Neuronal stem cell (in vitro differentiated cells): ENCODE results near the gene CRTC2.
"Not testable (repeated sequence)": the region's sequence is repeated elsewhere in the genome, so short reads cannot be mapped to it uniquely, and the experiment has no call there.

ENCODE experiments used
- DNase-seq: peaks from one replicate; pipeline ENCODE4 v3.0.0-alpha.2; 2013; ENCODE audit warnings: low spot score
- H2AFZ ChIP-seq: one replicate; pipeline ENCODE4 v1.6.1; 2013; ENCODE audit warnings: mild to moderate bottlenecking, low read length, inconsistent platforms
- H2AK5ac ChIP-seq: 2 replicates; pipeline ENCODE4 v1.6.1; 2013; ENCODE audit warnings: low read depth, mild to moderate bottlenecking, inconsistent platforms, low read length, moderate library complexity, mixed read lengths
- H2BK120ac ChIP-seq: 2 replicates; pipeline ENCODE4 v1.6.1; 2013; ENCODE audit warnings: low read depth, mild to moderate bottlenecking, inconsistent platforms, low read length, moderate library complexity, mixed read lengths
- H2BK12ac ChIP-seq: one replicate; pipeline ENCODE4 v1.6.1; 2013; ENCODE audit warnings: low read length, inconsistent platforms
- H2BK15ac ChIP-seq: 2 replicates; pipeline ENCODE4 v1.6.1; 2013; ENCODE audit warnings: mild to moderate bottlenecking, low read length, inconsistent platforms, mixed read lengths
- H2BK5ac ChIP-seq: one replicate; pipeline ENCODE4 v1.6.1; 2013; ENCODE audit warnings: inconsistent platforms, mild to moderate bottlenecking, low read length, moderate library complexity
- H3K14ac ChIP-seq: one replicate; pipeline ENCODE4 v1.6.1; 2013; ENCODE audit warnings: low read length, inconsistent platforms
- H3K18ac ChIP-seq: 2 replicates; pipeline ENCODE4 v1.6.1; 2013; ENCODE audit warnings: low read length, inconsistent platforms
- H3K23ac ChIP-seq: 2 replicates; pipeline ENCODE4 v1.6.1; 2013; ENCODE audit warnings: low read depth, mild to moderate bottlenecking, mixed read lengths, low read length, inconsistent platforms; ENCODE audit not compliant: poor library complexity
- H3K27ac ChIP-seq: replicated peaks from 3 replicates; pipeline ENCODE4 v1.5.1; 2013; ENCODE audit warnings: low read length, inconsistent platforms
- H3K27me3 ChIP-seq, 3 experiments: 2 replicates each; pipeline ENCODE4 v1.6.1; 2013; ENCODE audit warnings: low read length in 3 of 3, mild to moderate bottlenecking in 2 of 3, inconsistent platforms in 1 of 3, low read depth in 1 of 3, mixed read lengths in 1 of 3, moderate library complexity in 1 of 3; ENCODE audit not compliant: control insufficient read depth in 3 of 3, insufficient read depth in 3 of 3
- H3K36me3 ChIP-seq, 2 donors: replicated peaks in 1 of 2; 2 replicates each; pipeline ENCODE4 v1.6.1; 2013; ENCODE audit warnings: low read length in 2 of 2; ENCODE audit not compliant: control insufficient read depth in 2 of 2, insufficient read depth in 2 of 2
- H3K4ac ChIP-seq: 2 replicates; pipeline ENCODE4 v1.6.1; 2013; ENCODE audit warnings: inconsistent platforms, mild to moderate bottlenecking, low read length, moderate library complexity
- H3K4me1 ChIP-seq, 2 donors: 1 replicate in 1 of 2; 2 replicates in 1 of 2; pipeline ENCODE4 v1.6.1; 2013; ENCODE audit warnings: low read length in 2 of 2, low read depth in 1 of 2; ENCODE audit not compliant: control insufficient read depth in 2 of 2, insufficient read depth in 1 of 2
- H3K4me2 ChIP-seq: one replicate; pipeline ENCODE4 v1.6.1; 2013; ENCODE audit warnings: mild to moderate bottlenecking, low read length, inconsistent platforms; ENCODE audit not compliant: insufficient read depth, poor library complexity, severe bottlenecking
- H3K4me3 ChIP-seq, 2 donors: 2 replicates each; pipeline ENCODE4 v1.5.1; 2013; ENCODE audit warnings: low read length in 2 of 2, mild to moderate bottlenecking in 2 of 2, inconsistent platforms in 1 of 2, moderate library complexity in 1 of 2
- H3K79me1 ChIP-seq: one replicate; pipeline ENCODE4 v1.6.1; 2013; ENCODE audit warnings: low read depth, mild to moderate bottlenecking, inconsistent platforms, low read length, moderate library complexity
- H3K9ac ChIP-seq: one replicate; pipeline ENCODE4 v1.6.1; 2013; ENCODE audit warnings: mild to moderate bottlenecking, low read depth, low read length, inconsistent platforms; ENCODE audit not compliant: poor library complexity
- H3K9me3 ChIP-seq, 2 donors: replicated peaks in 1 of 2; 2 replicates each; pipeline versions ENCODE3 to v1.6.1; 2013; ENCODE audit warnings: low read length in 2 of 2, mild to moderate bottlenecking in 2 of 2, inconsistent platforms in 1 of 2, low read depth in 1 of 2, mixed read lengths in 1 of 2, moderate library complexity in 1 of 2; ENCODE audit not compliant: control insufficient read depth in 2 of 2, insufficient read depth in 1 of 2
- H4K8ac ChIP-seq: one replicate; pipeline ENCODE4 v1.6.1; 2013; ENCODE audit warnings: low read depth, mild to moderate bottlenecking, inconsistent platforms, low read length, moderate library complexity
- H4K91ac ChIP-seq: one replicate; pipeline ENCODE4 v1.6.1; 2013; ENCODE audit warnings: low read length, low read depth, mild to moderate bottlenecking, inconsistent platforms; ENCODE audit not compliant: poor library complexity
- WGBS, 2 donors: extraction: QIAGEN DNeasy Blood & Tissue Kit; methylation state at CpG; one replicate each; pipeline ENCODE4 v1.1.7; 2013; ENCODE audit warnings: missing lambda C conversion rate in 2 of 2, mixed read lengths in 1 of 2; ENCODE audit not compliant: insufficient read length in 2 of 2, insufficient replicate concordance in 1 of 2; ENCODE audit errors: extremely low coverage in 2 of 2; 5-methylcytosine and 5-hydroxymethylcytosine counted together

The CRTC2 gene

GRCh38 chr1:153912349-153912748 lies 46.1 kb downstream of the CRTC2 start:
- Histone ChIP-seq H2BK120ac (no peak overlapping the region), H3K4me2 (no peak overlapping the region), H3K14ac (no peak overlapping the region), H2AFZ (no peak overlapping the region), H3K27ac (no peak overlapping the region), H3K36me3 (peaks cover 0 to 35% of the 10 kb centered on the region in 2 donors), H2BK5ac (no peak overlapping the region), H4K8ac (no peak overlapping the region), H3K4me1 (no peaks in the 10 kb centered on the region), H3K79me1 (peaks cover 5% of the 10 kb centered on the region), H3K9me3 (peaks cover 0 to 2% of the 10 kb centered on the region in 2 donors), H3K18ac (no peak overlapping the region), H4K91ac (no peak overlapping the region), H2BK12ac (no peak overlapping the region), H3K9ac (no peak overlapping the region), H2BK15ac (no peak overlapping the region), H2AK5ac (no peak overlapping the region), H3K23ac (no peak overlapping the region), H3K4me3 (no peak overlapping the region), H3K4ac (no peak overlapping the region), H3K27me3 (no peaks in the 10 kb centered on the region)
- WGBS, 2 donors: no CpG with 5 or more reads among the region's 2 CpGs
- DNase-seq: no peak

DNA sequence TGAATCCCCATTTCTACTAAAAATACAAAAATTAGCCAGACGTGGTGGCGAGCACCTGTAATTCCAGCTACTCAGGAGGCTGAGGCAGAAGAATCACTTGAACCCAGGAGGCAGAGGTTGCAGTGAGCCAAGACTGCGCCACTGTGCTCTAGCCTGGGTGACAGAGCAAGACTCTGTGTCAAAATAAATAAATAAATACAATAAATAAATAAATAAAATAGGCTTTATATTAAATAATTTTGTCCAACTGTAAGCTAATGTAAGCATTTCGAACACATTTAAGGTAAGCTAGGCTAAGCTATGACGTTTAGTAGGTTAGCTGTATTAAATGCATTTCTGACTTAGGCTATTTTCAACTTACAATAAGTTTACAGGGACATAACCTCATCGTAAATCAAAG lies 47.9 kb downstream of the CRTC2 start:
- H4K8ac ChIP-seq, H3K79me1 ChIP-seq, H3K27me3 ChIP-seq, H3K4me2 ChIP-seq, H2AFZ ChIP-seq, H2BK5ac ChIP-seq, H3K4me1 ChIP-seq, H2AK5ac ChIP-seq, H3K9me3 ChIP-seq, H2BK120ac ChIP-seq, H3K23ac ChIP-seq, DNase-seq, H2BK15ac ChIP-seq, H4K91ac ChIP-seq, H3K4ac ChIP-seq, H3K14ac ChIP-seq, H3K9ac ChIP-seq, H2BK12ac ChIP-seq, H3K27ac ChIP-seq, H3K18ac ChIP-seq, H3K4me3 ChIP-seq: not testable (repeated sequence)
- peaks cover 0 to 36% of the 10 kb centered on the region in 2 donors for H3K36me3 ChIP-seq
- no CpG with 5 or more reads among the region's 6 CpGs for WGBS, 2 donors

DNA sequence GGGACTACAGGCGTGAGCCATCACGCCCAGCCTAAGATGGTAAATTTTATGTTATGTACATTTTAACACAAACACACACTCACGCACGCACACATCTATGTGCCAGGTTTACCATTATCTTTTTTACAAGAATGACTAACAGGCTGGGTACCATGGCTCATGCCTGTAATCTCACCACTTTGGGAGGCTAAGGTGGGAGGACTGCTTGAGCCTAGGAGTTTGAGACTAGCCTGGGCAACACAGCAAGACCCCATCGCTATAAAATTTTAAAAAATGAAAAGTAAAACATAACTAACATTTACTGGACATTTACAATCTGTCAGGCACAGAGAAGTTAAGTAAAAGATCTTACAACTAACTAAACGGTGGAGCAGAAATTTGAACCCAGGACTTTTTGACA lies 50.3 kb downstream of the CRTC2 start:
- no peak overlapping the region for H2BK5ac ChIP-seq
- no peak overlapping the region for H3K18ac ChIP-seq
- no peak for DNase-seq
- H3K23ac ChIP-seq: no peak overlapping the region
- WGBS, 2 donors: no CpG with 5 or more reads among the region's 6 CpGs
- H3K4me1 ChIP-seq: no peaks in the 10 kb centered on the region
- no peak overlapping the region for H3K4ac ChIP-seq
- H3K27me3 ChIP-seq: no peaks in the 10 kb centered on the region
- no peak overlapping the region for H3K4me3 ChIP-seq
- H3K36me3 ChIP-seq: peaks cover 2 to 34% of the 10 kb centered on the region in 2 donors
- no peak overlapping the region for H3K9ac ChIP-seq
- no peak overlapping the region for H2BK15ac ChIP-seq
- no peak overlapping the region for H2AK5ac ChIP-seq
- H3K27ac ChIP-seq: no peak overlapping the region
- H2BK12ac ChIP-seq: no peak overlapping the region
- H3K4me2 ChIP-seq: no peak overlapping the region
- H4K91ac ChIP-seq: no peak overlapping the region
- no peak overlapping the region for H2AFZ ChIP-seq
- H3K14ac ChIP-seq: no peak overlapping the region
- peaks cover 8% of the 10 kb centered on the region for H3K79me1 ChIP-seq
- no peak overlapping the region for H4K8ac ChIP-seq
- peaks cover 0 to 11% of the 10 kb centered on the region in 2 donors for H3K9me3 ChIP-seq
- H2BK120ac ChIP-seq: no peak overlapping the region

- H2BK120ac ChIP-seq: no peak overlapping the region
- H3K4me1 ChIP-seq: no peaks in the 10 kb centered on the region
- no peak overlapping the region for H2BK12ac ChIP-seq
- H4K91ac ChIP-seq: no peak overlapping the region
- no peak overlapping the region for H3K4me3 ChIP-seq
- H3K4ac ChIP-seq: no peak overlapping the region
- no peak for DNase-seq
- no peaks in the 10 kb centered on the region for H3K27me3 ChIP-seq
- no peak overlapping the region for H3K27ac ChIP-seq
- H3K36me3 ChIP-seq: peaks cover 2 to 34% of the 10 kb centered on the region in 2 donors
- no peak overlapping the region for H2AFZ ChIP-seq
- H3K14ac ChIP-seq: no peak overlapping the region
- no CpG with 5 or more reads among the region's 6 CpGs for WGBS, 2 donors
- no peak overlapping the region for H3K9ac ChIP-seq
- no peak overlapping the region for H3K18ac ChIP-seq
- no peak overlapping the region for H2BK5ac ChIP-seq
- H3K79me1 ChIP-seq: peaks cover 8% of the 10 kb centered on the region
- no peak overlapping the region for H4K8ac ChIP-seq
- no peak overlapping the region for H2AK5ac ChIP-seq
- H3K23ac ChIP-seq: no peak overlapping the region
- no peak overlapping the region for H2BK15ac ChIP-seq
- no peak overlapping the region for H3K4me2 ChIP-seq
- peaks cover 0 to 11% of the 10 kb centered on the region in 2 donors for H3K9me3 ChIP-seq
Observed at GRCh38 chr1:153907134-153907533, 51.3 kb downstream of the CRTC2 start.
